Fibroblast of villous mesenchyme (primary cell): ENCODE data around the gene ZNF91. TPM values are rescaled to one million over a fixed set of nuclear protein-coding genes. Genes with fewer than 3 reads are reported as not detected.

ENCODE experiments used
- DNase-seq: peaks from one replicate; pipeline ENCODE4 v3.0.0-alpha.2; 2010; ENCODE audit warnings: low read depth
- H3K4me3 ChIP-seq: 2 replicates; pipeline ENCODE4 v1.5.1; 2011; ENCODE audit warnings: low read depth, mild to moderate bottlenecking, low read length
- total RNA-seq: library from RNA; depleted of rRNA; stranded (reverse); fragments of >200 nt; gene quantifications from 2 replicates; pipeline ENCODE4 v1.2.3, GENCODE V29; 2012
- TF ChIP-seq, protein P1 (sequence below): IDR thresholded peaks from 2 replicates; pipeline ENCODE4 v1.5.1; 2012; ENCODE audit warnings: low read depth, mild to moderate bottlenecking, low read length; ENCODE audit not compliant: insufficient read depth

Gene ZNF91
- total RNA-seq = 13.9 and 19.9 TPM in 2 replicates

DNA sequence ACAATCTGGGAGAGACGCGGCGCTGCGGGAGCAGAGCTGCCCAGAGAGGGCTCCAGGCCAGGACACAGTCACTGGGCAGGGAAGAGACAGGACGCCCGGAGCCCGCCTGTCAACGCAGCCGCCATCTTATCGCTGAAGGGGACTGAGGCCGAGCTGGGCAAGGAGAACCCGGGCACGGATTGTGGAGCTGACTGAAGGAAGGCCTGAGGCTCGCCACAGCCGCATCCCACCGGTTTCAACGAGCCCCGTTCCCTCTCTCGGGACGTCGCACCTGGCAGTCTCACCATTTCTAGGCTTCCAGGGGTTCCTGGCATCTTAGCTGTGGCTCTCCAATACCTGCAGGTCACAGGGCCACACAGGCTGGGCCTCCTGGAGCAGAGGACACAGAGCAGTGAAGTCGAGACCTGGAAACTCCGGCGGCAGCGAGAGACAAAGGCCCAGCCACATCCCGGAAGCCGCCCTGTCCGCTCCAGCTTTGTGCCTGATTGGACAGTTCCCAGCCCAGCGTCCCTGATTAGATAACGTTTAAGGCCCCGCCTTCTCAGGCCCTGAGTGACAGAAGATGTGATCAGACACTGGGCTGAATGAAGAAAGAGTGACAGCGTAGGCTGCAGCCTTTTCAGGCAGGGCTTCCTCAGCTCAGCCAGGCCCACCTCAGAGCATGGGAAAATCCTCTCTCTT is at the start of gene ZNF91:
ZNF91 (minus strand) TSS at position 431 of the 681 bp plus-strand sequence; CDS start at position 314, 117 bp downstream.
- DNase-seq = peak; percentile 94
- H3K4me3 ChIP-seq = peak within 1 kb of the TSS; percentile 71
- TF ChIP-seq, protein P1, sequence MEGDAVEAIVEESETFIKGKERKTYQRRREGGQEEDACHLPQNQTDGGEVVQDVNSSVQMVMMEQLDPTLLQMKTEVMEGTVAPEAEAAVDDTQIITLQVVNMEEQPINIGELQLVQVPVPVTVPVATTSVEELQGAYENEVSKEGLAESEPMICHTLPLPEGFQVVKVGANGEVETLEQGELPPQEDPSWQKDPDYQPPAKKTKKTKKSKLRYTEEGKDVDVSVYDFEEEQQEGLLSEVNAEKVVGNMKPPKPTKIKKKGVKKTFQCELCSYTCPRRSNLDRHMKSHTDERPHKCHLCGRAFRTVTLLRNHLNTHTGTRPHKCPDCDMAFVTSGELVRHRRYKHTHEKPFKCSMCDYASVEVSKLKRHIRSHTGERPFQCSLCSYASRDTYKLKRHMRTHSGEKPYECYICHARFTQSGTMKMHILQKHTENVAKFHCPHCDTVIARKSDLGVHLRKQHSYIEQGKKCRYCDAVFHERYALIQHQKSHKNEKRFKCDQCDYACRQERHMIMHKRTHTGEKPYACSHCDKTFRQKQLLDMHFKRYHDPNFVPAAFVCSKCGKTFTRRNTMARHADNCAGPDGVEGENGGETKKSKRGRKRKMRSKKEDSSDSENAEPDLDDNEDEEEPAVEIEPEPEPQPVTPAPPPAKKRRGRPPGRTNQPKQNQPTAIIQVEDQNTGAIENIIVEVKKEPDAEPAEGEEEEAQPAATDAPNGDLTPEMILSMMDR = no peak

- TF ChIP-seq, protein P1 = peak; percentile 34
- DNase-seq = no peak
Measured at GRCh38 chr19:23440791-23441190, 45.5 kb upstream of the ZNF91 start.

GRCh38 chr19:23440207-23440606 is 44.9 kb upstream of the ZNF91 start:
- TF ChIP-seq, protein P1 = no peak
- no peak for DNase-seq

More at GRCh38 chr19:23440791-23441190, 45.5 kb upstream of the ZNF91 start:
- no peak overlapping the region for H3K4me3 ChIP-seq

DNA sequence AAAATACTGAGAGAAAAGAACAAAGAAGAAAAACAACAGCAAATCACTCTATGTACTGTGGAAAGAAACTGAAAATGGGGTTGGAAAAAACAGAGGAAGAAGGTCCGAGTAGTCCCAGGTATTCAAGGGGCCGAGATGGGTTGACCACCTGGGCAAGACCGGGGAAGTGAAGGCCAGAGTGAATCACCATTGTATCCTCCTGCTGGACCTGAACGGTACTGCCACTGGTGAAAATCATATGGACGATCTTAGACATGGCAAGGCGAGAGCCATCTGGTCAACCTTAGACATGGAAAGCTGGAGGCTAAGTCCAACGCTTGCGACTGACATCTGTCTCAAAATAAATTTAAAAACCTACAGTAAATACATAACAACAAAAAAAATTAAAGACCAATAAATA is 44.4 kb upstream of the ZNF91 start:
- H3K4me3 ChIP-seq = no peak overlapping the region
- DNase-seq = no peak
- TF ChIP-seq, protein P1 = peak; percentile 21

More at GRCh38 chr19:23440207-23440606, 44.9 kb upstream of the ZNF91 start:
- no peak overlapping the region for H3K4me3 ChIP-seq

GRCh38 chr19:23437901-23438300 is 42.6 kb upstream of the ZNF91 start:
- DNase-seq = no peak
- TF ChIP-seq, protein P1 = peak; percentile 6
- no peak overlapping the region for H3K4me3 ChIP-seq

- TF ChIP-seq, protein P1 = peak; percentile 19
- DNase-seq = no peak
- H3K4me3 ChIP-seq = no peak overlapping the region
Measured at GRCh38 chr19:23436944-23437343, 41.7 kb upstream of the ZNF91 start.

DNA sequence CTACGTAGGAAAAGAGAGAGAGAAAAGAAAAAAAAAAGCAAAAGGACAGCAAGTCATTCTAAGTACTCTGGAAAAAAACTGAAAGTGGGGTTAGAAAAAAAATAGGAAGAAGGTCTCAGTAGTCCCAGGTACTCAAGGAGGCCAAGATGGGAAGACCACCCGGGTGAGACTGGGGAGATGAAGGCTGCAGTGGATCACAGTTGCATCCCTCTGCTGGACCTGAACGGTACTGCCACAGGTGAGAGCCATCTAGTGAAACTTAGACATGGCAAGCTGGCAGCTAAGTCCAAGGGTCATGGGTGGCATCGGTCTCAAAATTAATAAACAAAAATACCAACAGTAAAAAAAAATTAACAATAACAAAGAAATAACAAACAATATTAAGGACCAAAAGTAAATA is 41.0 kb upstream of the ZNF91 start:
- no peak overlapping the region for H3K4me3 ChIP-seq
- TF ChIP-seq, protein P1 = peak; percentile 33
- no peak for DNase-seq
